T-helper 1 cell (primary cell): ENCODE measurements around the gene ENPP7.
A peak's percentile ranks its signal among the peaks of the same experiment; 100 is the strongest.
"Not testable (repeated sequence)": the region's sequence is repeated elsewhere in the genome, so short reads cannot be mapped to it uniquely, and the experiment has no call there.

Experiments used
- DNase-seq, 5 donors: peaks; one replicate each; pipeline ENCODE4 v3.0.0-alpha.2; 2012 to 2020

The ENPP7 gene

DNA sequence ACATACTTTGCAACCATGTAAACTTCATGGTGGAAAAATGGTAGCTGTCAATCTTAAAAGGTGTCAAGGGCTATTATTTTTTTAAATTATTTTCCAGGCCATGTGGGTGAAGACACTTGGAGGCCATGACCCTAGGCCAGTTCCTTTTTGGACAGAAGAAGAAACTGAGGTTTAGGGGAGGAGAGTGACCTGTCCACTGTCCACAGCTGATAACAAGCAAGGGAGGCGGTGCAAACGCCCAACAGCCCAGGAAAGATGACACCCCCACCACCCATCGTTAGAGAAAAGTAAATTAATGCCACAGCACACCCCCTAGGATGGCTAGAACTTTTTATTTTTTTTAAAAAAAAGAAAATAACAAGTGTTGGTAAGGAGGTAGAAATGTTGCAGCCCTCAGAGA, 19.2 kb downstream of the ENPP7 start:
- DNase-seq = no peak

DNA sequence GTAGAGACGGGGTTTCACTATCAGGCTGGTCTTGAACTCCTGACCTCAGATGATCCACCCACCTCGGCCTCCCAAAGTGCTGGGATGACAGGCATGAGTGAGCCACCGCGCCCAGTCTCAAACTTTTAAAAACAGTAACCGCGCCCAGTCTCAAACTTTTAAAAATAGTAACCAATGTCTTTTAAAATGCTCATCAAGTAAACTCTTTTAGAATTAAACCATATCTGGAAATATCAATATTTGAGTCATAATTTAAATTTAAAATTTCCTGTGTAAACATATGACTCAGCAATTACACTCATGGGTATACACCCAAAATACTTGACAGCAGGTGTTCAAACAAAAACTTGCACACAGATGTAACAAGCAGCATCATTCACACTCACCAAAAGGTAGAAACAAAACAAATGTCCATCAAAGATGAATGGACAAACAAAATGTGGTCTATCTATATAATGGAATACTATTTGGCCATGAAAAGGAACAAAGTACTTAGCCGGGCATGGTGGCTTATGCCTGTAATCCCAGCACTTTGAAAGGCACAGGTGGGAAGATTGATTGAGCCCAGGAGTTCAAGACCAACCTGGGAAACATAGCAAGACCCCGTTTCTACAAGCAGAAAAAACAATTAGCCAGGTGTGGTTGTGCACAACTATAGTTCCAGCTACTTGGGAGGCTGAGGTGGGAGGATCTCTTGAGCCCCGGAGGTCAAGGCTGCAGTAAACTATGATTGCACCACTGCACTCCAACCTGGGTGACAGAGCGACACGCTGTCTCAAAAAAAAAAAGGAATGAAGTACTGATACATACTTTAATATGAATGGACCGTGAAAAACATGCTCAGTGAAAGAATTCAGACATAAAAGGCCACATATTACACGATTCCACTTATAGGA, 20.2 kb downstream of the ENPP7 start:
- no peak for DNase-seq

- no peak for DNase-seq
Measured at GRCh38 chr17:79752175-79752574, 21.4 kb downstream of the ENPP7 start.

DNA sequence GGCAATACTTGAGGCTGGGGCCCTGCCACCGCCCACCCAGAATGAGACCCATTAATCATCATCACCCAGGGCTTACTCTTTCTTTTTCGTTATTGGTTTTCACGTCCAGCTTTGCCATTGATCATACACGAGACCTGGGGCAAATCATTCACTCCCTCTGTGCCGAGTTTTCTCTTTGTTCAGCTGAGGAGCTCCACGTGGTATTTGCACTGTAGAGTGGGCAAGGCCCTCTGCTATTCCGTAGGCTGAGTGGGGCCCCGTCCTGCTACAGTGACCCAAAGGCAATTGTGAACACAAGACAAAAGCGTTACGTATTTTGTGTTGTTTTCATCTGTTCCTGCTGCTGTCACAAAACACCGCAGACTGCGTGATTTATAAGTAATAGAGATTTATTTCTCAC, 23.6 kb downstream of the ENPP7 start:
- DNase-seq = no peak

DNA sequence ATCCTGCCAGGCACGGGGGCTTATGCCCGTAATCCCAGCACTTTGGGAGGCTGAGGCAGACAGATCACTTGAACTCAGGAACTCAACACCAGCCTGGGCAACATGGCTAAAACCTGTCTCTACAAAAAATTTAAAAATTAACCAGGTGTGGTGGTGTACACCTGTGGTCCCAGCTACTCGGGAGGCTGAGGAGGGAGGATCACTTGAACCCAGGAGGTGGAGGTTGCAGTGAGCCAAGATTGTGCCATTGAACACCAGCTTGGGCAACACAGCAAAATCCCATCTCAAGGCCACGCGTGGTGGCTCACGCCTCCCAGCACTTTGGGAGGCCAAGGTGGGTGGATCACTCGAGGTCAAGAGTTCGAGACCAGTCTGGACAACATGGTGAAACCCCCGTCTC, 24.2 kb downstream of the ENPP7 start:
- not testable (repeated sequence) for DNase-seq

DNA sequence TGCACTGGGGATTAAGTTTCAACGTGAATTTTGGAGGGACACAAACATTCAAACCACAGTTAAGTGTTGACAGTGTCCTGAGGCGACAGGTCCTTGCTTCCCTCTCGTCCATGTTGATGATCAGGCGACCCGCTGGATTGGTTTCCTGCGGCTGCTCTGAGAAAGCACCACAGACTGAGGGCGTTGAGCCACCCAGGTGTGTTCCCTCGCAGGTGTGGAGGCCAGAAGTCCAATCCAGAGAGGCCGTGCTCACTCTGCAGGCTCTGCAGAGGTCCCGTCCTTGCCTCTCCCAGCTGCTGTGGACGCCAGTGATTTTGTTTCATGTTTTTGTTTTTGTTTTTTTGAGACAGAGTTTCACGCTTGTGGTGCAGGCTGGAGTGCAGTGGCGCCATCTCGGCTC, 24.8 kb downstream of the ENPP7 start:
- no peak for DNase-seq

- DNase-seq = no peak
Measured at GRCh38 chr17:79757140-79757745, 26.5 kb downstream of the ENPP7 start.

DNA sequence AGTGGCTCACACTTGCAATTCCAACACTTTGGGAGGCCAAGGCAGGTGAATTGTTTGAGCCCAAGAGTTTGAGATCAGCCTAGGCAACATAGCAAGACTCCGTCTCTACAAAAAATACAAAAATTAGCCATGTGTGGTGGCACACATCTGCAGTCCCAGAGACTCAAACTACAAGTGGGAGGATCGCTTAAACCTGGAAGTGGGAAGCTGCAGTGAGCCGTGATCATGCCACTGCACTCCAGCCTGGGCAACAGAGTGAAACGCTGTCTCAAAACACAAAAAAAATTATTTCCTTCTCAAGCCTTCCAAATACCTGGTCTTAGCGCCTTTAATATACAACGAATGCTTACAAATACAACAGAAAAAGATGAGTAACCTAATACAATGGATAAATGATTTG, 27.5 kb downstream of the ENPP7 start:
- no peak for DNase-seq

- DNase-seq = no peak
Measured at GRCh38 chr17:79760197-79760906, 29.6 kb downstream of the ENPP7 start.

GRCh38 chr17:79761894-79762589, 31.3 kb downstream of the ENPP7 start:
- no peak for DNase-seq

DNA sequence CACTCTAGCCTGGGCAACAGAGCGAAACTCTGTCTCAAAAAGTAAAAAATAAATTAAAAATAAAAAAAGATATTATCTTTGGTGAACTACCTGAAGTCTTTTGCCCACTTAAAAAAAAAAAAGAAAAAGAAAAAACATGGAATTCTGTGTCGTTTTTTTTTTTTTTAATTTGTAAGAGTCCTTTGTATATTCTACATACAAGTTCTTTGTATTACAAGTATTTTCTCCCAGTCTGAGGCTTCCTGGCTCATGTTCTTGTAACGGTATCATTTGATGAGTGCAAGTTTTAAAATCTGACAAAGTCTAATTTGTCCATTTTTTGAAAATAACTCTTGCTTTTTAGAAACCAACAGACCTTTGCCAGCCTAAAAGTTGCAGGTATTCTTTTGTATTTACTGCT, 35.0 kb downstream of the ENPP7 start:
- no peak for DNase-seq

GRCh38 chr17:79769570-79770506, 39.1 kb downstream of the ENPP7 start:
- no peak for DNase-seq

DNA sequence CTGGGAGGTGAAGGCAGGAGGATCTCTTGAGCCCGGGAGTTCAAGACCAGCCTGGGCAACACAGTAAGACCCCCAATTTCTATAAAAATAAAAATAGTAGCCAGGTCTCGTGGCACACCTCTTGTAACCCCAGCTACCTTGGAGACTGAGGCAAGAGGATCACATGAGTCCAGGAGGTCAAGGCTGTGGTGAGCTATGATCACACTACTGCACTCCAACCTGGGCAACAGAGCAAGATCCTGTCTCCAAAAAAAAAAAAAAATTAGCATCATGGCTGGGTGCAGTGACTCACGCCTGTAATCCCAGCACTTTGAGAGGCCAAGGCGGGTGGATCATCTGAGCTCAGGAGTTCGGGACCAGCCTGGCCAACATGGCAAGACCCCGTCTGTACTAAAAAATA, 40.5 kb downstream of the ENPP7 start:
- no peak for DNase-seq

DNA sequence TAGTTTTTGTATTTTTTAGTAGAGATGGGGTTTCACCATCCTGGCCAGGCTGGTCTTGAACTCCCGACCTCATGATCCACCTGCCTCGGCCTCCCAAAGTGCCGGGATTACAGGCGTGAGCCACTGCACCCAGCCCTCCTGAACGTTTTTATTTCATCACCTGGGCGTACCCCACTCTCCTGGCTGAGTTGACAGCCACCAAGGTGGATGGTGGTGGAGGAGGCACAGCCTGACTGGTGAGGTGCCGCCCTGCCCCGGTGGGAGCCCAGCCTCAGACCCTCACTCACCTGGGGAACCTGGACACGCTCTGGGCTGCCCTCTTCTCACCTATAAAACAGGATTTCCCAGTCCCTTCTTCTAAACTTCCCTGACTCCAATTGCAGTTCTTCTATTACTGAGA, 42.0 kb downstream of the ENPP7 start:
- DNase-seq = not testable (repeated sequence)

- no peak for DNase-seq
Measured at GRCh38 chr17:79774561-79774975, 43.8 kb downstream of the ENPP7 start.

DNA sequence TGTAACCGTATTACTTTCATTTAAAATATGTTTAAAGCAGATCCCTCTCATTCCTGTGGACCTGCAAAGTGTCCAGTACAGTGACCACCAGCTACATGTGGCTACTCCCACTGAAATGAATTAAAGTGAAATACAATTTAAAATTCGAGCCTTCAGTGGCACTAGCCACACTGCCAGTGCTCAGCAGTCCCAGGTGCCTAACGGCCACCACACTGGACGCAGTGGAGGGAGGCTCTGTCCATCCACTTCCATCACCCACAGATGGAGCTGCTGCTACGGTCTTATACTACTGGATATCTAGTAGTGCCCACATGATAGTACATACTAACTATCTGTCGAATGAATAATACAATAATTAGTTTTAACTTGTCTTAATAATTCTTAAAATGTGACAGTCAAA, 44.9 kb downstream of the ENPP7 start:
- no peak for DNase-seq

DNA sequence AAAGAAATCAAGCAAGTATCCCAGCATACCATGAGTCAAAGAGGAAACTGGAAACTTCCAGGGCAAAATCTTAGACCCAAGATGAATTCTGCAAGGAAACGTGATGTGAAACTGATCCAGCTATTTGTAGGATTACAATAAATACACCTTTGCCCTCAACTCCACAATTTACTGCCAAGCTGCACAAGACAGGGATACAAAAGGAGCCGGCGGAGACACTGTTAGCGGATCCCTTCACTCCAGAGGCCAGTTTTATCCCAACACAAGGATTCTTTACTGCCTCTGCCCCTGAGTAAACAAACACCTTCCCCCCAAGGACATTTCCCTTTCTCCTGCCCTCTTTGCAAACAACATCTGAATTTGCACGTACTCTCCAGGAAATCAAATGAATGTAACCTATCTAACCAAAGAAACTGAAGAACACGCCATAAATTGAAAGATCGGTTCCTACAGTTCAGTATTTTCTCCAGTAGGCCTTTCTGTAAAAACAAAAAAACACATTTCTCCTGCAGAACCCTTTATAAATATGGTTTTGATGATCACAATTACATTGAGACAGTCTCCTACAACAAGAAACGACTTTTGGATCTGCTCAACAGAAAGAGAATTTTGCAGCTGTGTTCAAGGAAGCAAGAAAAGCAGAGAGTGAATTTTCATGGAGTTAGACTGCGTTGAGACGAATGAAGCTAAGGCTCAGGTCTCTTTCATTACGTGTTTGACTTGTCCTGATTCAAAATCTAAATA, 45.8 kb downstream of the ENPP7 start:
- no peak for DNase-seq

- DNase-seq = peak in 1 of 5 donors; percentile 31
Measured at GRCh38 chr17:79777120-79777893, 46.6 kb downstream of the ENPP7 start.

- DNase-seq = peak; percentile 67 to 83 (median 68)
Measured at GRCh38 chr17:79777894-79778503, 47.3 kb downstream of the ENPP7 start, which contains the start of gene CBX2. Gene CBX2, plus strand, starts transcription at chr17:79778148. Its CDS starts 88 bp downstream, at chr17:79778236.
